Measurements from ENCODE around the gene PPP1R3G. TPM values are rescaled to one million over a fixed set of nuclear protein-coding genes. Genes with fewer than 3 reads are reported as not detected.

PPP1R3G gene
- total and polyA plus RNA-seq, 8 donors: 0.17 to 1.4 (median 1.0) TPM

- H3K27me3 ChIP-seq: no peaks in the 10 kb centered on the region
- ATAC-seq (no peak), DNase-seq (no peak)
- intact Hi-C loops (cut with DNase I): no loop called here
- H3K9me3 ChIP-seq: no peaks in the 10 kb centered on the region
- TF ChIP-seq CTCF (IDR thresholded peaks at IDR 0.05): no peak
- H3K4me1 ChIP-seq: no peaks in the 10 kb centered on the region
- no peak overlapping the region for H3K27ac ChIP-seq
- no peak overlapping the region for H3K4me3 ChIP-seq
- no peaks in the 10 kb centered on the region for H3K36me3 ChIP-seq
These were observed 15.7 kb downstream of the PPP1R3G start for GRCh38 chr6:5100806-5101205.

- no peak overlapping the region for H3K4me3 ChIP-seq
- intact Hi-C loops (cut with DNase I): no loop called here
- ATAC-seq: no peak
These were observed 17.3 kb downstream of the PPP1R3G start for GRCh38 chr6:5102267-5102970.

GRCh38 chr6:5103250-5103649 is 18.1 kb downstream of the PPP1R3G start:
- Histone ChIP-seq H3K27me3 (no peaks in the 10 kb centered on the region), H3K4me3 (no peak overlapping the region), H3K27ac (no peak overlapping the region), H3K9me3 (no peaks in the 10 kb centered on the region), H3K4me1 (no peaks in the 10 kb centered on the region), H3K36me3 (no peaks in the 10 kb centered on the region)
- intact Hi-C loops (cut with DNase I): no loop called here
- no peak for ATAC-seq
- no peak for DNase-seq
- TF ChIP-seq CTCF (IDR thresholded peaks at IDR 0.05): no peak

More at GRCh38 chr6:5102267-5102970, 17.3 kb downstream of the PPP1R3G start:
- no peaks in the 10 kb centered on the region for H3K9me3 ChIP-seq
- H3K4me1 ChIP-seq: no peaks in the 10 kb centered on the region
- DNase-seq: no peak
- no peak overlapping the region for H3K27ac ChIP-seq
- H3K27me3 ChIP-seq: no peaks in the 10 kb centered on the region
- no peak for TF ChIP-seq CTCF (IDR thresholded peaks at IDR 0.05)
- H3K36me3 ChIP-seq: no peaks in the 10 kb centered on the region

GRCh38 chr6:5104667-5105066 is 19.5 kb downstream of the PPP1R3G start:
- Histone ChIP-seq H3K27ac (no peak overlapping the region), H3K27me3 (no peaks in the 10 kb centered on the region), H3K4me1 (no peaks in the 10 kb centered on the region), H3K9me3 (no peaks in the 10 kb centered on the region), H3K36me3 (no peaks in the 10 kb centered on the region), H3K4me3 (no peak overlapping the region)
- no peak for TF ChIP-seq CTCF (IDR thresholded peaks at IDR 0.05)
- intact Hi-C loops (cut with DNase I): no loop called here
- ATAC-seq (no peak), DNase-seq (no peak)

GRCh38 chr6:5105146-5105545 is 20.0 kb downstream of the PPP1R3G start:
- Histone ChIP-seq H3K4me1 (no peaks in the 10 kb centered on the region), H3K27ac (no peak overlapping the region), H3K36me3 (no peaks in the 10 kb centered on the region), H3K9me3 (no peaks in the 10 kb centered on the region), H3K27me3 (no peaks in the 10 kb centered on the region), H3K4me3 (no peak overlapping the region)
- ATAC-seq: no peak
- intact Hi-C loops (cut with DNase I): no loop called here
- no peak for DNase-seq
- no peak for TF ChIP-seq CTCF (IDR thresholded peaks at IDR 0.05)

All from left lung (tissue), 10 donors.